Germinal center (tissue), 1 donor: Measurements from ENCODE around the gene ATG5.
"Not testable (repeated sequence)": the region's sequence is repeated elsewhere in the genome, so short reads cannot be mapped to it uniquely, and the experiment has no call there.

ENCODE experiments used
- DNase-seq: peaks from one replicate; pipeline ENCODE4 v3.0.0; 2012; ENCODE audit warnings: mixed read lengths, low spot score

Gene ATG5

DNA sequence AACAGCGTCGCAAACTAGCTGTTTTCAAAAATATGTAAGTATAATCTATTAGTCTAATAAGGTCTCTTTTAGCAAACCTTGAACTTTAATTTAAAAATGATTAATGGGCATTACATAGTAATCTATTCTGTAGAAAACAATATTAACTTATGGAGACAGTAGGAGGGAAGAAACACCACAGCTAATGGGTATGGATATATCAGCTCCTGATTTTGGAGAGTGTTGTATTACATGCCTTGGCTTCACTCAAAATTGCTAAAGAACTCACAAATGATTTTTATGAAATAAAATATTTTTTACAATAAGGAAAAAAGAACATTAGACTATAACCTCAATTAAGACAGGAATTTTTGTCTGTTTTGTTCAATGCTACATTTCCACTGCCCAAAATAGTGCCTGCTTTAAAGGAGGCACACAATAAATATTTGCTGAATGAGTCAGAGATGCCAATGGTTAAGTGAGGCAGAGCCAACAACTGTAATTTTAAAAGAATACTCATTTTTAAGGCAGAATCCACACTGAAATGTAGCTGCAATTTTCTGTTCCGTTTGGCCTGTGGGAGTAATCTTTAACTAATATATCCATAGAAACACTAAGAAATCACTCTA lies 15.7 kb downstream of the ATG5 start:
- DNase-seq = no peak

GRCh38 chr6:106308985-106309384 lies 16.6 kb downstream of the ATG5 start:
- DNase-seq = no peak

DNA sequence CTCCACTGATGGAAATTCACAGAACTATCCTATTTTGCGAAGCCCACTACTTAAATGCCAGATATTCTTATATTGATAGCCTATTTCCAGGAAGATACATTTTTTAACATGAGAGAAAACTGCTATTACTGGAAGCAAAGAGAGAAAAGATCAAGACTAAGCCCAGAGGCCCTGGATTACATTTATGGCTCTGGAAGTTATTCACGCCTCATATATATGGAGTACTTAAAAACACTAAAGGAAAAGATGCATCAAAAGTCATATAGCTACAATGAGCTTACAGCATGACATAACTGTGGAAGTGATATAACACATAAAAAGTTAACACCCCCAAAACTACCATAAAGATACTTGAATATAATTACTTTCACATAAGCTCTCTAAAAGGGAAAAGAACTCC lies 19.8 kb downstream of the ATG5 start:
- no peak for DNase-seq

DNA sequence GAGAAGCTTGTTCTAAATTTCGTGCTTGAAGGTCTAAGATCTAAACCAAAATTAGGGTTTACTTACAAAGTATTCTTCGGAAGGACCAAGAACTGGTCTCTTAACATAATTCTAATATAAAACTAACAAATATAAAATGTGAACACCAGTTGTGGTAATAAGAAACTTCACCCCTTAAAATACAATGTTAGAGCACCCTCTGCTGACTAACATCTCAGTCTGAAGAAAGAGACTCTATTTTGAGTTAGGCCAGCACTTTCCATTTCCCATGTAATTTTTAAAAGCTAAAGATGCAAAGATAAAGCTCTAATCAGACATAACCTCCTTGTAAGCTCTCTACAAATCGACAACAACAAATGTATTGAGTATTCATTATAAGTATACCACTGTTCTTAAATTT lies 24.6 kb downstream of the ATG5 start:
- no peak for DNase-seq

DNA sequence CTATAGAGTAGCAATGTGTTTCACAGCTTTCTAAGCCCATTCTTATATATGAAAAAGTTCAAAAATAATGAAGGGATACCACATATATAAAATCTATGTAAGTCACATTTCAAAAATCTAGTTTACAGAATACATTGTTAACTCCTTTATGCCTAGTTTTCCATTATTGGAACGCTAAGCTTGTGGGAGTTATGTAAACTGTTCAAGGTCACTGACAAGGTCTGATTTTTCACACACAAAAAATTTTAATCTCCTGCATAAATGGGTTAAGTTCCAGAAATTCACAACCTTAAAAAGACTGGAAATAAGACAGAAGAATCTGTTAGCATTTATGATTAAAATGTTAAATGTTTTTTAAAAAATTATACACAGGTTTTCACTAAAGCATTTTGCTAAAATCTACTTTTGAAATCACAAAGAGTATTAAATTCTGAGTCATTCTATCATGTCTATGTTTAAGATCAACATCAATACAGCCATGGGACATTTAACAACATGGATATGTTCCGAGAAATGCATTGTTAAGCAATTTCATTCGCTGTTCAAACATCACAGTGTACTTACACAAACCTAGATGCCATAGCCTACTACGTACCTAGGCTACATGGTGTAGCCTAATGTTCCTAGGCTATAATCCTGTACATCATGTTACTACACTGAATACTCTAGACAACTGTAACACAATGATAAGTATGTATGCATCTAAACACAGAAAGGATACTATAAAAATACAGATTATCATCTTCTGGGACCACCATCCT lies 25.4 kb downstream of the ATG5 start:
- DNase-seq = no peak

DNA sequence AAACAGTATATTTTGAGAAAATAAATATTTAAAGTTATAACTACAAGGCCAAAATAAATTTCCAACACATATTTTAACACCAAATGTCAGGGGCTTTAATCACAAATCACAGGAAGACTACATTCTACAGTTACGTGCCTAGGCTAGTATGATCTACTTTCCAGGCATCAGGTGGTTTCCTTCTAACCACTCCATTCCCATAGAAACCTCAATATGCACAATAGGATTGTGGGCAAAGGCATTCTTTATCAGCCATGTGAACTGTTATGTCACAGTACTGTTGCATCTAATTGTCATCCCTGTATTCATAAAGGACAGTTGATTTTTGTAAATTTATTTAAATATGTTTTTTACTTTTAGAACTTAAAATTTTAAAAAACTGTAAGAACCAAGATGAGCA lies 32.4 kb downstream of the ATG5 start:
- DNase-seq = no peak

DNA sequence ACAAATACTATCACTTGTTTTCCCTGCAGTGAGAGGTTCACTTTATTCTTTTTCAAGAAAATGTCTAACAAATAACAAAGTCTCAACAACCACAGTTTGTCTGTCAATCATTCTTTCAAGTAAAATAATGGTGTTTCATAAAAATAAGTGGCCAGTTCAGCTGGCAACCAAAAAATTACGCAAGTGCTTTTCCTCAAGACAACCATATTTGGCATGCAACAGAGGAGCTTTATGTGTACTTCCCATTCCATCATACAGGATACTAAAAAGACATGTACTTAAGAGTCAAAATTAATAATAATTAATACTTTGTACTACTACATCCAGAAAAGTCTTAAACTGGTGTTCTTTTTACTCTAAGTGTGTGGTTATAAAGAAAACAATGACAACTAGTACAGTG lies 34.6 kb downstream of the ATG5 start:
- DNase-seq = no peak

GRCh38 chr6:106290032-106290431 lies 35.5 kb downstream of the ATG5 start:
- DNase-seq = no peak

DNA sequence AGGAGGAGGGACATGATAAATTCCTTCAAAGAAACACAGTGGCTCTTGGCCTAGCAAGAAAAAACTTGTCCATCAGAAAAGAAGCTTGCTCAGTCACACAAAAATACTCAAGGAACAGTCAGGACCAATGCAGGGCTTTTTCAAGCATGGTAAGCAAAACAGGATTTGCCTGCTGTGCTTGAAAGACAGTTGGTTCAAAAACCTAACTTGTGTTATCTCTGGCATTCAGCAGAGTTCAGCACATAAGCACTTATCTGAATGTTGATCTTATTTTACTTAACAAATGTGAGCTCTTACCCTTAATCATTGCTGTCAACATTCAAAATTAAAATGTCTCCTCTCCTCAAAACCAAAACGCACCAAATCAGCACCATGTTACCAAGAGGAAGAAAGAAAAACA lies 38.3 kb downstream of the ATG5 start:
- no peak for DNase-seq

DNA sequence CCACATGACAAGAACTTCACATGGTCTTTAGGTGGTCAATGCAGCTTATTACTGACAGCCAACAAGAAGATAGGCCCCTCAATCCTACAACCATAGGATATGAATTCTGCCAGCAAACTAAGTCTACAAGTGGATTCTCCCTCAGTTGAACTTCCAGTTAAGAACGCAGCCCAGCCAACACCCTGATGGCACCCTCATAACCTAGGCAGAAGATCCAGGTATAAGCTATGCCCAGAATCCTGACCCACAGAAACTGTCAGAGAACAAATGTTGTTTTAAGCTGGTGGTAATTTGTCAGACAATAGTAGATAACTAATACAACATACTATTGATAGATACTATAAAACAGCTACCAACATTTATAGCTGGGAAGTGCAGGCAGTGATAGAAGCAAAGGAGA lies 38.8 kb downstream of the ATG5 start:
- no peak for DNase-seq

DNA sequence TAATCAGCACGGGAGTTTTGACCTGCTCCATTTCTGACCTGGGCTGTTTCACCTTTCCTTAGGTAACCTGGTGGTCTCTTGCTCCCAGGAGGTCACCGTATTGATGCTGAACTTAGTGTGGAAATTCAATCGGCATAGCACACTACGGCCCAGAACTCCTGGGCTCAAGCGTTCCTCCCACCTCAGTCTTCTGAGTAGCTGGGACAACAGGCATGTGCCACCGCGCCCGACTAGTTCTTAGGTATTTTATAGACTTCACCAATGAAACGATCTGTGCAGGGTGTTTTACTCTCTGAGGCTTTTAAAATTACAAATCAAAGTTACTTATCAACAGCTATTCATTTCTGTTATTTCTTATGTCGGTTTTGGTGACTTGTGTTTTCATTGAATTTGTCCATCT lies 42.1 kb downstream of the ATG5 start:
- no peak for DNase-seq

DNA sequence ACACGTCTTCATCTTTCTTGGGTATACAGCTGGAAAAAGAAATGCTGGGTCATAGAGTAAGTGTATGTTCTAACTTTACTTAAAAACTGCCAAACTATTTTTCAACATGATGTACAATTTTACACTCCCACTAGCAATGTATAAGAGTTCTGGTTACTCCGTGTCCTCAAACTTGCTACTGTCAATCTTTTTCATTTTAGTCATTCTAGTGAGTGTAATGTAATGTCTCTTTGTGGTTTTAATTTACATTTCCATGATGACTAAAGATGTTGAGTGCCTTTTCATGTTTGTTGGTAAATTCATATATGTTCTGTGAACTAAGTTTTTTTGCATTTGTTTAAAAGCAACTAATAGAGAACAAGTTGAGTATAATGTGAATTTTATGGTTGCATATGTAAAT lies 43.9 kb downstream of the ATG5 start:
- DNase-seq = no peak

GRCh38 chr6:106281088-106281487 lies 44.5 kb downstream of the ATG5 start:
- no peak for DNase-seq

GRCh38 chr6:106279179-106279578 lies 46.4 kb downstream of the ATG5 start:
- no peak for DNase-seq

DNA sequence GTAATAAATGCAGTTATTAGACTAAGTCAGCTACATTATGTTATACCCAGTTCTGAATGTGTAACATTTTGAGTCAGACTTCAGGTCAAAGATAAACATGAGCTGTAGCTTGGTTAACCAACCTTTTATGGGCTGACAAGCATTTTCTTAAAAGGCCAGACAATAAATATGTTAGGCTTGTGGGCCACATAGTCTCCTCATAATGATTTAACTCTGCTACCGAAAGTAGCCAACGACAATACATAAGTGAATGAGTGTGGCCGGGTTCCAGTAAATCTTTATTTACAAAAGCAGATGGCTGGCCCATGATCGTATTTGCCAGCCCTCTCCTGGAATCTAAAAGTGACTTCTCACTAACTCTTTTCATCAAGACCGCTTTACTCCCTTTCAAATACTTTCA lies 49.9 kb downstream of the ATG5 start:
- no peak for DNase-seq

DNA sequence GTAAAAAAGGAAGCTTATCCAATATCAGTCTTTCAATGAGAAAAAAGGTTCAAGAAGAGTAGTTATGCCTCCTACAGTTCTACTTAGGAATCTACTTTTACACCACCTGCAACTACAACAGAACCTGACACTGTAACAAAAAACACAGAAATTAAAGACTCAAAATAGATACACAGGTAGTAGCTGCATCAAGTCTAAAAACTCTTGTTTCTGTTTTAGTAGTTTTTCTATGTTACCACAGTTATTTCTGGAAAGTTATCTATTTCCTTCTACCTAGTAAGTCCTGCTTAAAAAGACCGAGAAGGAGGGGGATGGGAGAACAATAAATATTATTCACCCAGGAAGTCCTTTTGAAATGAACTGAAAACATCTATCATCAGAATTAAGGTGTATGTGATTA lies 52.5 kb downstream of the ATG5 start:
- DNase-seq = no peak

GRCh38 chr6:106272287-106272686 lies 53.3 kb downstream of the ATG5 start:
- no peak for DNase-seq

GRCh38 chr6:106270414-106270813 lies 55.1 kb downstream of the ATG5 start:
- no peak for DNase-seq

GRCh38 chr6:106269268-106269919 lies 56.2 kb downstream of the ATG5 start:
- not testable (repeated sequence) for DNase-seq

GRCh38 chr6:106268500-106268899 lies 57.1 kb downstream of the ATG5 start:
- DNase-seq = not testable (repeated sequence)

GRCh38 chr6:106264433-106264832 lies 61.1 kb downstream of the ATG5 start:
- DNase-seq = not testable (repeated sequence)

GRCh38 chr6:106259748-106260147 lies 65.8 kb downstream of the ATG5 start:
- not testable (repeated sequence) for DNase-seq

- no peak for DNase-seq
These were observed 66.8 kb downstream of the ATG5 start for GRCh38 chr6:106258726-106259125.
